Activated CD4-positive, alpha-beta T cell treated with anti-CD3 and anti-CD28 coated beads, Interleukin-2, amount 50 U/mL, for 24 hours (primary cell): ENCODE results near the gene FAN1.
"Not testable (repeated sequence)": the region's sequence is repeated elsewhere in the genome, so short reads cannot be mapped to it uniquely, and the experiment has no call there.

ENCODE experiments used
- DNase-seq, 2 donors: peaks; one replicate each; pipeline ENCODE4 v3.0.0-alpha.2; 2020; ENCODE audit warnings: low read depth in 1 of 2, low spot score in 1 of 2

FAN1 gene

GRCh38 chr15:30903497-30904187, at the start of gene FAN1:
Gene FAN1 (plus strand): TSS chr15:30903915. CDS start chr15:30904664, 749 bp downstream.
- peak; percentile 68 to 79 for DNase-seq

GRCh38 chr15:30859091-30859874, 44.4 kb upstream of the FAN1 start:
- peak in 1 of 2 donors; percentile 6 for DNase-seq

GRCh38 chr15:30865257-30865656, 38.5 kb upstream of the FAN1 start:
- no peak for DNase-seq

GRCh38 chr15:30870681-30871080, 33.0 kb upstream of the FAN1 start:
- DNase-seq = no peak

GRCh38 chr15:30872341-30872748, 31.4 kb upstream of the FAN1 start:
- DNase-seq = peak in 1 of 2 donors; percentile 11

GRCh38 chr15:30877070-30877469, 26.6 kb upstream of the FAN1 start:
- no peak for DNase-seq

GRCh38 chr15:30878515-30878914, 25.2 kb upstream of the FAN1 start:
- DNase-seq = no peak

- DNase-seq = no peak
Observed at GRCh38 chr15:30882849-30883433, 20.8 kb upstream of the FAN1 start.

GRCh38 chr15:30883666-30884065, 20.0 kb upstream of the FAN1 start:
- not testable (repeated sequence) for DNase-seq

- DNase-seq = no peak
Observed at GRCh38 chr15:30885814-30886213, 17.9 kb upstream of the FAN1 start.

- no peak for DNase-seq
Observed at GRCh38 chr15:30889196-30889595, 14.5 kb upstream of the FAN1 start.

- no peak for DNase-seq
Observed at GRCh38 chr15:30895461-30896210, 8.1 kb upstream of the FAN1 start.

- DNase-seq = no peak
Observed at GRCh38 chr15:30896211-30896606, 7.5 kb upstream of the FAN1 start.

- DNase-seq = no peak
Observed at GRCh38 chr15:30901889-30902288, 1.8 kb upstream of the FAN1 start.

GRCh38 chr15:30904812-30905211, 1.1 kb downstream of the FAN1 start:
- DNase-seq = no peak

GRCh38 chr15:30905821-30906220, 2.1 kb downstream of the FAN1 start:
- DNase-seq = no peak

GRCh38 chr15:30906366-30906765, 2.7 kb downstream of the FAN1 start:
- no peak for DNase-seq

- DNase-seq = no peak
Observed at GRCh38 chr15:30913761-30914160, 10.0 kb downstream of the FAN1 start.

- no peak for DNase-seq
Observed at GRCh38 chr15:30917013-30917412, 13.3 kb downstream of the FAN1 start.

GRCh38 chr15:30917675-30918074, 14.0 kb downstream of the FAN1 start:
- DNase-seq = no peak

GRCh38 chr15:30918366-30918765, 14.7 kb downstream of the FAN1 start:
- no peak for DNase-seq
